AG10803 (cell line): ENCODE results near the gene KRT8.

ENCODE experiments used
- DNase-seq: peaks from one replicate; pipeline ENCODE4 v3.0.0; 2010; ENCODE audit warnings: low read depth
- H3K4me3 ChIP-seq: 2 replicates; pipeline ENCODE4 v1.5.1; 2011; ENCODE audit warnings: mild to moderate bottlenecking, low read length, control low read depth
- CTCF ChIP-seq: conservative IDR thresholded peaks from 2 replicates; pipeline ENCODE4 v1.5.1; 2011; ENCODE audit warnings: mild to moderate bottlenecking, low read length, control low read depth, inconsistent platforms

The KRT8 gene

DNA sequence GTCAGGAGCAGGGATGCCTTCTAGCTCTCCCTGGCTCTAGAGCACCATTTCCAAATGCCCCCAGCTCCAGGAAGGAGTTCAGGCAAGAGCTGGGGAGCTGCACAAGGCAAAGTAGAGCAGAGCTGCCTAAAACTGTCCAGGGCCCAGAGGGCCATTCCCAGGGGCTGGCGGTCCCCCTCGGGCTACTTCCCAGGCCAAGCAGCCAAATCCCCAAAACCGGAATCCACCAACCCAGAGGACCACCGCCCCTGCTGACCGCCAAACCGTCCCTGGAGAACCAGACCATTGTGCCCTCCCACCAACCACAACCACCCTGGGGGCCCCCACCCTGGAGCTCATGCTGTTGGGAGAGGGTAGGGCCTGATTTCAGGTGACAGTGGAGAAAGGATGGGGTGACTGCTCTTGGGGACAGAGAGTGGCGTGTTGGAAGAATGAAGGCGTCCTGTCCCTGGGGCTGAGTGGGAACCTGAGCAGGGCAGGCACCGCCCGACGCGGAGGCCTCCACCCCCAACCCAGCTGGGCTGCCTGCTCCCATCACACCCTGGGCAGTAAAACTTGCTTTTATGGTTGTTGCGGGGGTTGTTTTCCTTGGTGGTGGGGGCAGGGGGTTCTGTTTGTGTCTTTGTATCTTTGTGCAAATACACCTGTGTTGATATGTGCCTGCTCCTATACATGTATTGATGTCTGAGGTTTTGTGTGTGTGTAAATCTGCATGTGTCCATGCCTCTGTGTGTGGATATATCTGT is 32.1 kb downstream of the KRT8 start:
- H3K4me3 ChIP-seq = no peak overlapping the region
- no peak for TF ChIP-seq CTCF
- DNase-seq = no peak

DNA sequence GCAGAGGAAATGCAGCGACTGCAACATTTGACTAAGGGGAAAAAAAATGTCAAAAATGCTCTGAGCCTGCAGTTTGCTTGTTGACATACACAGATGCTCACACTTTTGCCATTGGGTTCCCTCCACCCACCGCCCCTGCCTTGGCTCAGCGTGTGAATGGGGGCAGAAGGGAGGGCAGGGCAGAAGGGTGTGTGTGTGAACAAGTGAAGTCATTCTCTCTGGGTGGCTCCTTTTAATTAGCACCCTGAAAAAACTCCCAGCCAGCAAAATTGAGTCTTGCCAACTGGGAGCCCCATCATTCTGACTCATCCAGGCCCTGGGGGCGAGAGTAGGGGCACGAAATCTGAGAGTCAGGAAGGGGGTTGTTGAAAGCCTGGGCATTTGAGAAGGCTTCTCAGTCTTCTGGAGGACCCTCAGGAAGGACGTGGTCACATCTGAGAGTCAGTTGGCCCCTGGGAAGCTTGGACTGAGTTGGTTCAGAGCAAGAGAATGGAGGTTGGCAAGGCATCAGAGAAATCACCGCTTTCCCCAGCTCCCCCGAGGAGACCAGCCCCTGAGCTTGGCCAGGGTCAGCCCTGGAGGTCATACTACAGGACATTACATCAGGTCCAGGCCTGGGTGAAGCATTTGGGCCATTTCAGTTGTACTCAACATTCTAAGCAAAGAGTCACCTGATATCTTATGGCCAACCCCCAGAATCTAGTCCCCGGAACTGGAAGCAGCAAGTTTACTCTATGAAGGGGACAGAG is 33.4 kb downstream of the KRT8 start:
- DNase-seq = peak; percentile 89
- no peak for TF ChIP-seq CTCF
- H3K4me3 ChIP-seq = no peak overlapping the region

- no peak for DNase-seq
- H3K4me3 ChIP-seq = no peak overlapping the region
- peak; percentile 67 for TF ChIP-seq CTCF
These were observed 34.2 kb downstream of the KRT8 start for GRCh38 chr12:52870361-52871290.

GRCh38 chr12:52867642-52868041 is 37.2 kb downstream of the KRT8 start:
- H3K4me3 ChIP-seq = no peak overlapping the region
- DNase-seq = no peak
- no peak for TF ChIP-seq CTCF

DNA sequence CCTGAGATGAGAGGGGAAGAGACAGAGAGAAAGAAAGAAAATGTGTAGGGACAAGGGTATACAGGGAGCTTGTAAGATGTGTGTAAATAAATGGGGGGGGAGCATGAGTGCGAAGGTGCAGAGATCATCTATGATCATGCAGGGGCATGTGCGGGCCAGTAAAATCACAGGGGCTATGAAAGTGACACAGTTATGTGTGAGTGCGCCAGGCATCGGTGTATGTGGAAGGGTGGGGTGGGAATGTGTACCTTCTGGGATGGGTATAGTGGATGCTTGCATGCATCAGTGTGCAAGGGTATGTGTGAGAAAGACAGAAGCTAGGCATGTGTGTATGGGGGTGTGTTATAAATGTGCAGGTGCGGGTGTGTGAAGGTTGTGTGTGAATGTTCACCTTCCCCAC is 37.7 kb downstream of the KRT8 start:
- no peak overlapping the region for H3K4me3 ChIP-seq
- no peak for DNase-seq
- no peak for TF ChIP-seq CTCF

DNA sequence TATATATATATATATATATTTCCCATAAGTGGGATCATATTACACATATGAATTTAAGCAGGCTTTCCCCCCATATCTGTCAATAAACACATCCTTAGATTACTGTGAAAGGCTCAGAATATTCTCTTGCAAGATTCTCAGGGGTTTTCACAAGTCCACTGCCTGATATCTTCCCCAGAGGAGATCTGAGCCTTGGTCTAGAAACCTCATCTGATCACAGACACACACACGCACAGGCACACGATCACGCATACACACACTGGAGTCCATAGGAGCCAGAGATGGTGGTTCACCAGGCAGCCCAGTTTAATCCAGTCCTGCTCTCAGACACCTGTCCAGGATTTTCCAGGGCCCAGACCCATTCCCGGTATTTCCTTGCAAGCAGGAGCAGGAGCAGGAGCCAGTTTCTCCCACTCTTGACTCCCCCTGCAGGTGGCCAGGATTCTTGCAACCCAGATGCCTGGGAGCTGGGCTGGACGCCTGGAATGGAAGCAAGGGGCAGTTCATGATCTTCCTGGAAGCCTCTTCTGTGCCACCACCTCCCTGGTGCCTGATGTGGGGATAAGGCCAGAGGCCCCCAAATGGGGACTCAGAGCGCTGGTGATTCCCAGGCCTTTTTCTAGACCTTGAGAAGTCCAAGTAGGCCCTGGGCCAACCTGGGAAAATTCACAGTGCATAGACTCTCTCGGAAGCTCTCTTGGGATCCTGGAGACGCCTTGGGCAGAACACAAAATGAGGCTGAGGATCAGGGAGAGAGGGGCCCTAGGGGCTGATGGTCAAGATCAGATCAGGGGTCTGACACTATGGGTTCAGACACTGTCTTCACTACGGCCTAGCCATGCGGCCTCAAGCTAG is 39.6 kb downstream of the KRT8 start:
- peak; percentile 93 for TF ChIP-seq CTCF
- no peak overlapping the region for H3K4me3 ChIP-seq
- peak; percentile 62 for DNase-seq
